LHCN-M2 (cell line): Measurements from ENCODE around the gene PCNT. TPM values are rescaled to one million over a fixed set of nuclear protein-coding genes. Genes with fewer than 3 reads are reported as not detected.
A peak's percentile ranks its signal among the peaks of the same experiment; 100 is the strongest.

Experiments
- DNase-seq: peaks from one replicate; pipeline ENCODE4 v3.0.0-alpha.2; 2012; ENCODE audit warnings: low read depth
- total RNA-seq: library from RNA; depleted of rRNA; stranded (reverse); fragments of >200 nt; gene quantifications from 2 replicates; pipeline ENCODE4 v1.2.3, GENCODE V29; 2014; rRNA removed

The PCNT gene
- total RNA-seq, 1 experiment from 2014 or later, result 35.8 TPM

- no peak for DNase-seq
These were observed 158.9 kb downstream of the PCNT start for GRCh38 chr21:46482846-46483231.

DNA sequence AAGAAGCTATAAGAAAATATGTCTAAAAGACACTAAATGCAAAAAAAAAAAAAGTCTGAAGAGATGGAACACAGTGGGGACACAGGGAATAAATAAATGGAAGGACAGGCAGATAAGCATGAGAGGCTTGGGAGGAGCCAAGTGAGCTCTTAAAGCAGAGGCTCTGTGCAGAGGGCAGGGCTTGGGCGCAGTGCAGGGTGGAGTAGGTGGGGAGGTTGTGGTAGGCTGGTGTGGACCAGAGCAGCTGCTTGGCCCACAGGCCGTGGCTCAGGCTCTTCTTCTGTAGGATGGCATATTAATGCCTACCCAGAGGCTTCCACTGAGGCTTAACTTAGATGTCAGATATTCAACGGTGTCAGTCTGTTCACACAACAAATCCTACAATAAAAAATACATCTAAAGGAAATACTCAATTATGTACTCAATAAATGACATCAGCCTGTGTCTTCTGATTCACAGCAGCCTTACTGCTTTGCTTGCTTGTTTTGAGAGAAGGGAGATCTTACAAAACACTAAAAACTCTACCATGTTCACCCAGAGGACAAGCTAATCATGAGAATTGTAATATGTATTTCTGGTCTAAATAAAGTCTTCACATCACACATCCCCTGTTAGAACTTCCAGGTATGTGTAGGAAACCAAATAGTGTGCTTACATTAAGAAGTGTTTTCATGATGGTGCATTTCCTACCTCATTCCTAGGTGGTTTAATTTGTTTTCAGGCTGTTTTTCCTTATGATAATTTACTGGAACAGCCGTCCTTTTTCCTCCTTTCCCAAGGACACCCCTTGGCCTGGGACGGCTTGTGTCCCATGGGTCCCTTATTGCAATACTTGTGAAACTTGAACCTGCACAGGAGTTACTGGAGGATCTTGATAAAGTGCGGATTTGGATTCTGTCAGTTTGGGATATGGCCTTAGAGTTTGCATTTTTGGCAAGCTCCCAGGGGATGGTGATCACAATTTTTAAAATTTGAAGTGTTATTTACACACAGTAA is 159.6 kb downstream of the PCNT start:
- peak; percentile 36 for DNase-seq

DNA sequence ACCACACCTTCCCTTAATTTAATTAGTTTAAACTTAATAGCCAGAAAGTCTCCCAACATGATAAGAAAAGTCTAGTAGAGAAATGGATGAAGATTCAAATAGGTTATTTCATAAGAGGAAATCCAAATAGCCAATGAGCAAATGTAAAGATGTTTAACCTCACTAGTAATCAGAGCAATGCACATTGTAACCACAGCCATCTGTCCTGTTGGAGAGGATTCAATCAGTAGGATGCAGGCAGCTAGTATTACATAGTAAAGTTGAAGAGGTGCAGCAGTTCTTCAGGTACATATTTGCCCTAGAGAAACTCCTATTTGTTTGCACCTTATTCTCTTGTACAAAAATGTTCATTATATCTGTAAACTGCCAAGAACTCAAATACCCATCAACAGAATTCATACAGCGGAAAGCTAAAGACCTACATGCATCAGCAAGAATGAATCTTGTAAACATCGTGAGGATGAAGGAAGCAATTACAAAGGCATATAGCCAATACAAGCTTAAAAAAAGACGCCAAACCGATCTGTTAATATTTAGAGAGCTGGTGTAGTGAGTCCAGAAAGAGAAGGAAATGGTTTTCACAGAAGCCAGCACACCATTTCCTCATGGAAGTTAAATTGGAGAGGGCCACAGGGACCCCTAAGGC is 162.6 kb downstream of the PCNT start:
- no peak for DNase-seq

DNA sequence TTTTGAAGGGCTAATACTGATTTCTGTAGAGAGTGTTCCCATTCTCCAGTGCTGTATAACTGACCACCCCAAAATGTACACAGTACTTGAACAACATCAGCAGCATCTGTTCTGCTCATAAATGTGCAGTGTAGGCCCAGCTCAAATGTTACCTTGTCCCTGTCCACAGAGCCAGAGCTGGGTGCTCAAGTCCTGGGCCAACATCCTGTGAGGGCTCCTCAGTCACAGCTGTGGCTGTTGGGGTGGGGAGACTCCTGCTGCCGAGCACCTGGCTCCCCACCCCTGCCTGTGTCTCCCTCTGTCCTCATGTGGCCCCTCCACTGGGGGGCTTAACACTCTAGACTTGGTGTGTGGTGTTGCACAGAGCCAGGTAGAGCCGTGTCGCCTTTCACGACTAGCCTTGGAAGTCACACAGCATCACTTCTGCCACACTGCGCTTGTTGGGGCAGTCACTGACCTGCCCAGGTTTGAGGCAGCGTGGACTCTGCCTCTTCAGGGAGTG is 165.3 kb downstream of the PCNT start:
- DNase-seq, result no peak

- no peak for DNase-seq
These were observed 165.8 kb downstream of the PCNT start for GRCh38 chr21:46489800-46490199.

DNA sequence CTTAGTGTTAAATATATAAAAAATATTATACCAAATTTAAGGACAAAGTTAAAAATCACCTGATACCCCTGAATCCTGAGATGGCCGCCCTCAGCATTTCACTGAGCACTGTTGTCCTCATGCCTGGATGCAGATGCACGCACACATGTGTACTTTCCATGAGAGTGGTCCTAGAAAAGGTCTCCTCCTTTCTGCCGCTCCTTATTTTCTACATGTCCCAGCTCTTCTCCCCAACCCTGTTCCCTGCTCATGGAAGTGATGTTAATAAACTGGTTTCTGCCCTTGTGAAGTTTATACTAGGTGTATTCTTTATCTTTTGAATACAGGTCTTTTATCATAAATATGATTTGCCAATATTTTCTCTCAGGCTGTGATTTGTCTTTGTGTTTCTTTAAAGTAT is 167.6 kb downstream of the PCNT start:
- DNase-seq, result no peak

GRCh38 chr21:46492851-46493250 is 168.9 kb downstream of the PCNT start:
- no peak for DNase-seq

DNA sequence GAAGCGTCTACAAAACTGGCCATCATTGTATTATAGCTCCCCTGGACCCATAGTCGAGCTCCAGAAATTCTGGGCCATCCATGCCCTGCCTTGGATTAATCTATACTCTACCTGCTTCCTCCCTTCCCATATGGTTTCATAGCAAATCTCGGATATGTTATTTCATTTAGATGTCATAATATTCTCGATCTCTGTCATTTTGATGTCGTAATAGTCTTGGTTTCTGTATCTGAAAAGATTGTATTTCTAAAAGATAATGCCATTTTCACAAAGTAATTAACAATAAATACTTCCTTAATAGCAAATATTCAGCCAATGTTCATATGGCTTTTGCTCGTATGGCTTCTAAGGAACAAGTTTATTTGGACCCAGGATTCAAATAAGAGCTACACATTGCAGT is 169.9 kb downstream of the PCNT start:
- DNase-seq, result no peak

Other genes with a start within 250 kb of the PCNT start
- 421 and 452 TPM in 2 replicates for gene COL6A2, start 226.0 kb upstream of the PCNT start, total RNA-seq
- gene FTCD, start 168.6 kb upstream of the PCNT start, total RNA-seq, result 0.13 TPM in 1 of 2 replicates, not detected in the other
- 14.0 and 18.4 TPM in 2 replicates for gene SPATC1L, start 139.7 kb upstream of the PCNT start, total RNA-seq
- gene LSS, start 95.4 kb upstream of the PCNT start, total RNA-seq, result 57.9 and 65.3 TPM in 2 replicates
- gene MCM3AP, start 38.5 kb upstream of the PCNT start, total RNA-seq, result 79.3 and 81.1 TPM in 2 replicates
- gene YBEY, start 37.8 kb upstream of the PCNT start, total RNA-seq, result 18.1 and 25.2 TPM in 2 replicates
- gene C21orf58, start 286 bp upstream of the PCNT start, total RNA-seq, result 17.2 and 19.3 TPM in 2 replicates
- 20.9 and 21.5 TPM in 2 replicates for gene DIP2A, start 134.7 kb downstream of the PCNT start, total RNA-seq